ENCODE measurements around the gene TRIM62.

- TF ChIP-seq CTCF (IDR thresholded peaks at IDR 0.05) (no peak), POLR2A (IDR thresholded peaks at IDR 0.05) (no peak)
Observed at GRCh38 chr1:33120436-33121231, 61.2 kb downstream of the TRIM62 start.

Measured in testis (tissue), 2 donors.